NCI-H526 treated with DMSO at 0.1 percent for 48 hours (cell line): Measurements from ENCODE around the gene GNG11.
"Not testable (repeated sequence)": the region's sequence is repeated elsewhere in the genome, so short reads cannot be mapped to it uniquely, and the experiment has no call there.

Experiments
- DNase-seq: peaks from one replicate; lab custom pipeline; 2025; lab: John Stamatoyannopoulos, UW

GNG11 gene

GRCh38 chr7:93911661-93912060 lies 9.9 kb upstream of the GNG11 start:
- DNase-seq = not testable (repeated sequence)

GRCh38 chr7:93913197-93913596 lies 8.3 kb upstream of the GNG11 start:
- DNase-seq = no peak

GRCh38 chr7:93914581-93915066 lies 6.9 kb upstream of the GNG11 start:
- DNase-seq = no peak

- DNase-seq = not testable (repeated sequence)
These were observed 6.2 kb upstream of the GNG11 start for GRCh38 chr7:93915206-93915842.

- DNase-seq = not testable (repeated sequence)
These were observed 5.6 kb upstream of the GNG11 start for GRCh38 chr7:93915888-93916287.

- DNase-seq = not testable (repeated sequence)
These were observed 5.2 kb upstream of the GNG11 start for GRCh38 chr7:93916315-93916714.

GRCh38 chr7:93920496-93921182 lies 896 bp upstream of the GNG11 start:
- DNase-seq = no peak

- DNase-seq = no peak
These were observed 349 bp upstream of the GNG11 start for GRCh38 chr7:93921186-93921585.

GRCh38 chr7:93923296-93923695 lies 1.8 kb downstream of the GNG11 start:
- no peak for DNase-seq

- DNase-seq = no peak
These were observed 2.4 kb downstream of the GNG11 start for GRCh38 chr7:93923942-93924341.

- DNase-seq = no peak
These were observed 5.3 kb downstream of the GNG11 start for GRCh38 chr7:93926800-93927199.

GRCh38 chr7:93927585-93927984 lies 6.0 kb downstream of the GNG11 start:
- DNase-seq = no peak

GRCh38 chr7:93931655-93932054 lies 10.1 kb downstream of the GNG11 start:
- no peak for DNase-seq

GRCh38 chr7:93933156-93933555 lies 11.6 kb downstream of the GNG11 start:
- DNase-seq = no peak

- no peak for DNase-seq
These were observed 13.6 kb downstream of the GNG11 start for GRCh38 chr7:93935102-93935501.

GRCh38 chr7:93937818-93938217 lies 16.3 kb downstream of the GNG11 start:
- no peak for DNase-seq

GRCh38 chr7:93938293-93938692 lies 16.8 kb downstream of the GNG11 start:
- DNase-seq = no peak

- no peak for DNase-seq
These were observed 20.4 kb downstream of the GNG11 start for GRCh38 chr7:93941945-93942344.

- no peak for DNase-seq
These were observed 22.4 kb downstream of the GNG11 start for GRCh38 chr7:93943816-93944540.

GRCh38 chr7:93944673-93945072 lies 23.1 kb downstream of the GNG11 start:
- no peak for DNase-seq

- no peak for DNase-seq
These were observed 23.5 kb downstream of the GNG11 start for GRCh38 chr7:93945083-93945482.

- DNase-seq = no peak
These were observed 24.4 kb downstream of the GNG11 start for GRCh38 chr7:93945756-93946535.
